Spinal cord (tissue), 10 donors: ENCODE results near the gene PHTF1. TPM values are rescaled to one million over a fixed set of nuclear protein-coding genes. Genes with fewer than 3 reads are reported as not detected.

ENCODE experiments used
- DNase-seq, 6 donors: peaks; one replicate each; pipeline versions ENCODE4 v3.0.0 to v3.0.0-alpha.2; 2013 to 2015; ENCODE audit warnings: low spot score in 6 of 6, low read depth in 4 of 6
- H3K27ac ChIP-seq: one replicate; pipeline ENCODE4 v1.5.1; 2013; ENCODE audit warnings: low read depth, low read length, control low read depth
- H3K27me3 ChIP-seq: one replicate; pipeline ENCODE4 v1.6.1; 2013; ENCODE audit warnings: low read length; ENCODE audit not compliant: control insufficient read depth, insufficient read depth
- H3K36me3 ChIP-seq: one replicate; pipeline ENCODE4 v1.6.1; 2013; ENCODE audit warnings: low read length; ENCODE audit not compliant: control insufficient read depth, insufficient read depth
- H3K4me1 ChIP-seq: one replicate; pipeline ENCODE4 v1.6.1; 2013; ENCODE audit warnings: low read length; ENCODE audit not compliant: control insufficient read depth, insufficient read depth
- H3K4me3 ChIP-seq: one replicate; pipeline ENCODE4 v1.5.1; 2013; ENCODE audit warnings: low read depth, low read length, control low read depth
- H3K9me3 ChIP-seq: one replicate; pipeline ENCODE4 v1.6.1; 2013; ENCODE audit warnings: low read length; ENCODE audit not compliant: control insufficient read depth, insufficient read depth
- WGBS: methylation state at CpG from one replicate; pipeline ENCODE4 v1.1.5; 2013; ENCODE audit warnings: missing lambda C conversion rate; ENCODE audit not compliant: insufficient coverage; 5-methylcytosine and 5-hydroxymethylcytosine counted together
- polyA plus RNA-seq, 2 donors: library from polyadenylated mRNA; unstranded; fragments of 120-200 nt; gene quantifications; one replicate each; pipeline ENCODE4 v1.2.1, GENCODE V29; 2013; ENCODE audit not compliant: insufficient read length in 2 of 2
- total RNA-seq, 2 donors: library from RNA; depleted of rRNA in 1 of 2; stranded (reverse); fragments of 120-200 nt in 1 of 2; fragments of >200 nt in 1 of 2; gene quantifications; one replicate each; pipeline versions ENCODE4 v1.2.3 to v1.2.4, GENCODE V29; 2013 to 2014
- donor health status: healthy.

The PHTF1 gene
- total and polyA plus RNA-seq, 4 donors = 24.8 to 28.5 (median 25.6) TPM

DNA sequence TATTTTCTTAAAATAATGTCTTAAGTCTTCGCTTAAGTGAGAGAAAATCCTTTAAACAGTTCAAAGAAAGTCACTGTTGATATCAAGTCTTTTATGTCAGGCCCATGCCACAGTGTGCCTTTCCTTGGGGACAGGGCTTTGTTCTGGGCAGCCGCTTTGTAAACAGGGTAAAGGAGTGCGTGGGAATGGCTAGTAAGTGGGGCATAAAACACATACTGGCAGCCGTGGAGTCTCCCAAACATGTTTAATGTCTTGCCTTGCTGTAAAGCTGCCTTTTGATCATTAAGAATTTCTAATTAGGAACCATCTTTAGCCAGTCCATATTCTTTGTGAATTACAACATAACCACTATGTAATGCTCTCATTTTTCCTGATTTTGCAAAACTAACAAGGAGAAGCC is 99.7 kb downstream of the PHTF1 start:
- DNase-seq = peak in 2 of 6 donors; percentile 54 to 74
- H3K36me3 ChIP-seq = no peaks in the 10 kb centered on the region
- H3K27me3 ChIP-seq = no peaks in the 10 kb centered on the region
- H3K27ac ChIP-seq = peak overlapping the region; percentile 72
- H3K4me1 ChIP-seq = peaks cover 10% of the 10 kb centered on the region
- 61% methylated on average over 2 of the region's 4 CpGs for WGBS
- no peak overlapping the region for H3K4me3 ChIP-seq
- H3K9me3 ChIP-seq = no peaks in the 10 kb centered on the region

DNA sequence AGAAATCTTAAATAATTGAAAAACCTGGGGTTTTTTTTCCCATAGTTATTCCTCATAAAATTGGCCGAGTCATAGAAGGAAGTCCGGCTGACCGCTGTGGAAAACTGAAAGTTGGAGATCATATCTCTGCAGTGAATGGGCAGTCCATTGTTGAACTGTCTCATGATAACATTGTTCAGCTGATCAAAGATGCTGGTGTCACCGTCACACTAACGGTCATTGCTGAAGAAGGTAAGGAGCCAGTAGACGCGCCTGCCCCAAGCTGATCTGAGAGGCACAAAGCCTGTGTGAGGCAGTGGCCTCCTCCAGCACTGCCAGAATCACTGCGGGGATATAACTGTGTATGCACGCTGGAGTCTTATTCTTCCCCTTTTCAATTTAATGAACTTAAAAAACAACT is 100.3 kb downstream of the PHTF1 start:
- peak overlapping the region; percentile 72 for H3K27ac ChIP-seq
- no peaks in the 10 kb centered on the region for H3K9me3 ChIP-seq
- no peaks in the 10 kb centered on the region for H3K36me3 ChIP-seq
- no peaks in the 10 kb centered on the region for H3K27me3 ChIP-seq
- 48% methylated on average over 4 of the region's 9 CpGs for WGBS
- DNase-seq = peak in 1 of 6 donors; percentile 52
- H3K4me1 ChIP-seq = peaks cover 10% of the 10 kb centered on the region
- no peak overlapping the region for H3K4me3 ChIP-seq

DNA sequence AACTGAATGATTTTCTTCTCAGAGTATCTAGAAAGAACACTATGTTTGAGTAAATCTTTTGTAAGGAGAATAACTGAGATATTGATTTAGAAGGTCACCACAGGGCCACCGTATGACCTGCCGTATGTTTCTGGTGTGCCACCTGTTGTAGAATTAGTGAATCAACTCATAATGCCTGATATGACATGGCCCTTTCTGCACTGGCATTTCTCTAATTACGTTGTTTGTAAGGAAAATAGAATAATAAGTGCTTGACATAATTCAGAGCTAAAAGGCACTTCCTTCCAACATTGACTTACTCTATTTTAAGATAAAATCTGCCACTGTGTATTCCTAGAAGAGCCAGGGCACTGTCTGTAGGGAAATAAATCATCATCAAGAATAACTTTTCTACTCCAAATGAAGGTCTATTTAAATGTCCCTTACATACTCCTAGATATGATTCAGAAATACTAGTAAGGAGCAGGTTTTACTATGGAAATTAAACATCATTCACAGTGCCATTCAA is 101.7 kb downstream of the PHTF1 start:
- H3K4me1 ChIP-seq = peaks cover 10% of the 10 kb centered on the region
- no peaks in the 10 kb centered on the region for H3K36me3 ChIP-seq
- H3K9me3 ChIP-seq = no peaks in the 10 kb centered on the region
- no peaks in the 10 kb centered on the region for H3K27me3 ChIP-seq
- H3K4me3 ChIP-seq = no peak overlapping the region
- WGBS = 60% methylated on average over 2 of the region's 3 CpGs
- H3K27ac ChIP-seq = peak overlapping the region; percentile 44
- no peak for DNase-seq

DNA sequence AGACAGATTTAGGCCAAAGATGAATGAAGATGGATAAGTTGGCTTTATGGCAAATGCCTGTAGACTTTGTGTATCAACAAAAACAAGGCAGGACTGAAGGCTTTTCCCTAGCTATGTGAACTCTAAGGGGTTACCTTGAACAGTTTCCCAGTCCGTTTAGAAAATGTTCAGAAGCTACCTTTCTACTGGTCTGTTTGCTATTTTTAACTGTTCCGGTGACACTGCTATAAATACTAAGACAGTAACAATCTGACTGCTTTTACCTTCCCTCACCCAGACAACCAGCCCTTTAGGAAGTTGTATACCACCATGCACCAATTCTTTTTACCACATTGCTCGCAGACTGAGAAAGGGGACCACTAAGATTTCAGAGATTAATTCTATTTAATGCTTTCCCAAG is 102.2 kb downstream of the PHTF1 start:
- peak overlapping the region; percentile 44 for H3K27ac ChIP-seq
- no peaks in the 10 kb centered on the region for H3K27me3 ChIP-seq
- H3K4me3 ChIP-seq = no peak overlapping the region
- H3K36me3 ChIP-seq = no peaks in the 10 kb centered on the region
- H3K4me1 ChIP-seq = peaks cover 10% of the 10 kb centered on the region
- DNase-seq = peak in 2 of 6 donors; percentile 22 to 31
- H3K9me3 ChIP-seq = no peaks in the 10 kb centered on the region
- 29% methylated on average over 3 of the region's 3 CpGs for WGBS

DNA sequence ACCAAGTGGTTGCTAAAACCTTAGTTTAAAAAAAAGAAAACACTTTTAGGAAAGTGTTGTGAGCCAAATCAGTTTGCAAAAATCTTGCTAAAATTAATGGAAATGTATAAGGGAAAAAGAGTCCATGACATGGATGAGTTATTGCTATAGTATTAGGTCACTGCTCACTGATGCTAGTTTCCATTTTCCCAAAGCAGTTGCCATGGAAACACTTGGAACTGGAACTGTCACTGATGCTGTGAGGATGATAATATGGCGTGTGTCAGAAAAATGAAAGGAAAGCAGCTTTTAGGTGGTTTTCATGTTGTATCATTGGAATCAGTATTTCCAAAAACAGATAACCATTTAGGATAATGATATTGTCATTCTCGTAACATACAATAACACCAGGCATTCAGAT is 104.4 kb downstream of the PHTF1 start:
- Histone ChIP-seq H3K4me3 (no peak overlapping the region), H3K4me1 (peaks cover 3% of the 10 kb centered on the region), H3K9me3 (no peaks in the 10 kb centered on the region), H3K27me3 (no peaks in the 10 kb centered on the region), H3K27ac (no peak overlapping the region), H3K36me3 (no peaks in the 10 kb centered on the region)
- no CpG with 5 or more reads among the region's 2 CpGs for WGBS
- peak in 3 of 6 donors; percentile 46 to 92 (median 79) for DNase-seq

DNA sequence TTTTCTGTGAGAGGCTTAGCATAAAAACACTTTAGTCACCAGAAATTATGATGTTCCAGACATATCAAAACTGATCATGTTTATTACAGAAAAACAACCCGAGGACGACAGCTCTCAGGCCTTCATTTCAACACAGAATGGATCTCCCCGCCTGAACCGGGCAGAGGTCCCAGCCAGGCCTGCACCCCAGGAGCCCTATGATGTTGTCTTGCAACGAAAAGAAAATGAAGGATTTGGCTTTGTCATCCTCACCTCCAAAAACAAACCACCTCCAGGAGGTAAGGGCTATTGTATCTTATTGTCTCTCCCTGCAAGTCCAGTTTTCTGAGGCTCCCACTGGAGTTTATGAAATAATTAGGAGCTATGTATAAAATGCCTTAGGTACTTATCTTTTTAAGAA is 105.5 kb downstream of the PHTF1 start:
- H3K9me3 ChIP-seq = no peaks in the 10 kb centered on the region
- 87% methylated on average over 4 of the region's 5 CpGs for WGBS
- H3K4me1 ChIP-seq = no peaks in the 10 kb centered on the region
- H3K27ac ChIP-seq = no peak overlapping the region
- H3K4me3 ChIP-seq = no peak overlapping the region
- DNase-seq = no peak
- H3K27me3 ChIP-seq = no peaks in the 10 kb centered on the region
- no peaks in the 10 kb centered on the region for H3K36me3 ChIP-seq

DNA sequence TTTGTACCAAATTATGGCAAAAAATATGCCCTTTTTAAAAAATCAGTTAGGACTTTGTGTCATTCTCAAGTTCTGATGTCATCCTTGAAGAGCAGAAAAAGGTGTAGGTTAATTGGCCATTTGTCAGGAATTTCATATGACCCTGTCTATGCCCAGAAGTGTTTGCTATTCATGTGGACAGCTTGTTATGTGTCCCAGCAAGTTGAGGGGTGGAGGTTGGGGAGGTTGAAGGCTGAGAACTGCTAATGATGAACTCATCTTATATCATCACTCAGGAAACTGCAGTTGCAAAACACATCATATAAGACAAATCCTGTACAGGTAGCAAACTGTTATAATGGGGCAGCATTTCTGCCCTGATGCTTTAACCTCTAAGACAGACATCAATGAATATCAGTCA is 106.5 kb downstream of the PHTF1 start:
- Histone ChIP-seq H3K27me3 (no peaks in the 10 kb centered on the region), H3K4me1 (no peaks in the 10 kb centered on the region), H3K9me3 (no peaks in the 10 kb centered on the region), H3K36me3 (no peaks in the 10 kb centered on the region), H3K4me3 (no peak overlapping the region), H3K27ac (no peak overlapping the region)
- DNase-seq = no peak

DNA sequence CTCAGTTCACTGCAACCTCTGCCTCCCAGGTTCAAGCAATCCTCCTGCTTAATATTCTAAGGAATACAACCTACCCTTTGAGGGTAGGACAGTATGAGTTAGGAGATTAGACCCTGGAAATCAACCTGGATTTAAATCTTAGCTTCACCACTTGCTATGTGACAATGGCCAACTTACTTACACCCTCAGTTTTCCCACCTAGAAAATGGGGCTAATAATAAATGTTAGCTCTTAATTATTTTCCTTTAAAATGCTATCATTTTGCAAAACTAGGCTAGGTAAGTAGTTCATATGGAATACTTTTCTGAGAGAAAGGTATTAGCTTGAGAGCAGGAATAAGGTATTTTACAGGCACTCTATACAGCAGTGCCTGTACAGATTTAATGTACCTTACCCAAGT is 110.8 kb downstream of the PHTF1 start:
- Histone ChIP-seq H3K4me1 (no peaks in the 10 kb centered on the region), H3K27me3 (no peaks in the 10 kb centered on the region), H3K36me3 (no peaks in the 10 kb centered on the region), H3K4me3 (no peak overlapping the region), H3K27ac (no peak overlapping the region), H3K9me3 (no peaks in the 10 kb centered on the region)
- DNase-seq = no peak

DNA sequence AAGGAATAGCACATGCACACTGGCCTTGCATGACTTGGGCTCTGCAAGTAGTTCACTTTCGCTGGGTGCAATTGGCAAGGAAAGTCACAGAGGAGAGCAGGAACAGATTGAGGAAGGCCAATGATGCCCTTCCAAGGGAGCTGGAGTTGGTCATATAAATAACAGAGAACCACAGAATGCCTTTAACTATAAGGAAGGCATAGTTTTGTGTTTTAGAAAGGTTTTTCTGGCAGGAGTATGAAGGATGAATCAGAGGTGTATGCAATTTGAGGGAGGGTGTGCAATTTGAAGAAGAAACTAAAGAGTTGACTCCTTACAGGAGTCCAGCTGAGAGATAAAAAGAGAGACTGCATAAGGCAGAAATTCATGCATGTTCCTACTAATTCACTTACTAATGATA is 112.1 kb downstream of the PHTF1 start:
- no peak overlapping the region for H3K27ac ChIP-seq
- DNase-seq = no peak
- 100% methylated on average over 1 of the region's 1 CpG for WGBS
- no peaks in the 10 kb centered on the region for H3K27me3 ChIP-seq
- no peak overlapping the region for H3K4me3 ChIP-seq
- no peaks in the 10 kb centered on the region for H3K36me3 ChIP-seq
- H3K4me1 ChIP-seq = no peaks in the 10 kb centered on the region
- H3K9me3 ChIP-seq = no peaks in the 10 kb centered on the region
